ENCODE data around the gene WWOX. TPM values are rescaled to one million over a fixed set of nuclear protein-coding genes. Genes with fewer than 3 reads are reported as not detected.

The WWOX gene
- total RNA-seq, 6 experiments from 2014 or later = 13.0 to 24.3 (median 16.5) TPM

- DNase-seq (no peak), ATAC-seq (no peak)
- Histone ChIP-seq H3K36me3 (no peaks in the 10 kb centered on the region), H3K9me3 (no peaks in the 10 kb centered on the region), H3K27ac (no peak overlapping the region), H3K4me1 (no peaks in the 10 kb centered on the region), H3K4me3 (no peak overlapping the region), H3K27me3 (no peaks in the 10 kb centered on the region)
- intact Hi-C loops (cut with DNase I) = no loop called here
- TF ChIP-seq POLR2A (IDR thresholded peaks at IDR 0.05) (no peak), CTCF (IDR thresholded peaks at IDR 0.05) (no peak)
- WGBS (ENCODE audit: insufficient coverage, low coverage, low lambda C conversion rate, missing lambda C conversion rate) = 58% methylated on average over 5 of the region's 5 CpGs
Measured at GRCh38 chr16:78799429-78799828, 700.0 kb downstream of the WWOX start.

GRCh38 chr16:78800523-78800922 lies 701.1 kb downstream of the WWOX start:
- Histone ChIP-seq H3K4me3 (no peak overlapping the region), H3K36me3 (no peaks in the 10 kb centered on the region), H3K9me3 (no peaks in the 10 kb centered on the region), H3K4me1 (no peaks in the 10 kb centered on the region), H3K27ac (no peak overlapping the region), H3K27me3 (no peaks in the 10 kb centered on the region)
- WGBS (ENCODE audit: insufficient coverage, low coverage, low lambda C conversion rate, missing lambda C conversion rate) = 59% methylated on average over 3 of the region's 3 CpGs
- DNase-seq = no peak
- ATAC-seq = no peak
- TF ChIP-seq CTCF (IDR thresholded peaks at IDR 0.05) (no peak), POLR2A (IDR thresholded peaks at IDR 0.05) (no peak)
- intact Hi-C loops (cut with DNase I) = no loop called here

GRCh38 chr16:78804058-78804735 lies 704.7 kb downstream of the WWOX start:
- WGBS (ENCODE audit: insufficient coverage, low coverage, low lambda C conversion rate, missing lambda C conversion rate) = 95% methylated on average over 12 of the region's 13 CpGs
- DNase-seq = no peak

GRCh38 chr16:78805556-78805955 lies 706.1 kb downstream of the WWOX start:
- DNase-seq (no peak), ATAC-seq (peak in 1 of 4 donors; percentile 18)
- Histone ChIP-seq H3K4me3 (no peak overlapping the region), H3K9me3 (no peaks in the 10 kb centered on the region), H3K27me3 (no peaks in the 10 kb centered on the region), H3K36me3 (no peaks in the 10 kb centered on the region), H3K4me1 (no peaks in the 10 kb centered on the region), H3K27ac (no peak overlapping the region)
- WGBS (ENCODE audit: insufficient coverage, low coverage, low lambda C conversion rate, missing lambda C conversion rate) = 75% methylated on average over 5 of the region's 5 CpGs
- intact Hi-C loops (cut with DNase I) = no loop called here
- TF ChIP-seq POLR2A (IDR thresholded peaks at IDR 0.05) = no peak
- TF ChIP-seq CTCF (IDR thresholded peaks at IDR 0.05) = no peak

More at GRCh38 chr16:78804058-78804735, 704.7 kb downstream of the WWOX start:
- H3K36me3 ChIP-seq = no peaks in the 10 kb centered on the region
- no peak overlapping the region for H3K27ac ChIP-seq
- H3K4me1 ChIP-seq = no peaks in the 10 kb centered on the region
- intact Hi-C loops (cut with DNase I) = no loop called here
- no peak overlapping the region for H3K4me3 ChIP-seq
- H3K9me3 ChIP-seq = no peaks in the 10 kb centered on the region
- H3K27me3 ChIP-seq = no peaks in the 10 kb centered on the region
- ATAC-seq = no peak
- TF ChIP-seq POLR2A (IDR thresholded peaks at IDR 0.05) (no peak), CTCF (IDR thresholded peaks at IDR 0.05) (no peak)

All from right lobe of liver (tissue), 6 donors.